Amniotic epithelial cell (primary cell): ENCODE data around the gene KLHL17.
"Not testable (repeated sequence)": the region's sequence is repeated elsewhere in the genome, so short reads cannot be mapped to it uniquely, and the experiment has no call there.

ENCODE experiments used
- DNase-seq: peaks from one replicate; pipeline ENCODE4 v3.0.0-alpha.2; 2010; ENCODE audit warnings: low read depth

The KLHL17 gene

GRCh38 chr1:969260-969855 is 9.0 kb downstream of the KLHL17 start:
- no peak for DNase-seq

- DNase-seq = no peak
Measured at GRCh38 chr1:970242-970972, 10.0 kb downstream of the KLHL17 start.

DNA sequence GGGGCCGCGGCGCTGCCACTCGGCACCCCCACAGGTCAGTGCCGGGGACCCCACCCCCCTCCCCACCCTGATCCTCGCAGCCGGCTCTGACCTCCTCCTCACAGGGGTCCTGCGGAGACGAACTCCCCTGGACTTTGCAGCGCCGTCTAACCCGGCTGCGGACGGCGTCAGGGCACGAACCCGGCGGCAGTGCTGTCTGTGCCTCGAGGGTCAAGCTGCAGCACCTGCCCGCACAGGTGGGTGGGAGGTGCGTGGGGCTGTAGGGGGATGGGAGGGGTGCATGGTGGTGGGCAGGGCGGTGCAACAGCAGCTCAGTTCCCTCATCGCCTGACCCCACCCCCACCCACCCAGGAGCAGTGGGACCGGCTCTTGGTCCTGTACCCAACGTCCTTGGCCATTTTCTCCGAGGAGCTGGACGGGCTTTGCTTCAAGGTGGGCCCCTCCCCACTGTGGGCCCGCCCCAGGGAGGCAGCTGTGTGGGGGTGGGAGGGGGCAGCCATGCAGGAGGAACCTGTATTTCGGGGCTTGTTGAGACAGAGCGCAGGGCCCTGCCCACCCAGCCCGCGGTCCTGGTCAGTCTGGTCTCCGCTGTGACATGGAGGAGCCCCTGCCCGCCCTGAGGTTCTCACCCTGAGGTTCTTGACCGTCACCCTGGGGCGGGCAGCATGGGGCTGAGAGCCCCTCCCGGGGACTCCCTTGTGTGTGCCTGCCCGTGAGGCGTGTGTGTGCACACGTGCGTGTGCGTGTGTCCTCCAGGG is 10.8 kb downstream of the KLHL17 start:
- no peak for DNase-seq

- no peak for DNase-seq
Measured at GRCh38 chr1:971751-972506, 11.5 kb downstream of the KLHL17 start.

- DNase-seq = no peak
Measured at GRCh38 chr1:972726-973458, 12.5 kb downstream of the KLHL17 start.

- DNase-seq = no peak
Measured at GRCh38 chr1:973459-974292, 13.3 kb downstream of the KLHL17 start.

DNA sequence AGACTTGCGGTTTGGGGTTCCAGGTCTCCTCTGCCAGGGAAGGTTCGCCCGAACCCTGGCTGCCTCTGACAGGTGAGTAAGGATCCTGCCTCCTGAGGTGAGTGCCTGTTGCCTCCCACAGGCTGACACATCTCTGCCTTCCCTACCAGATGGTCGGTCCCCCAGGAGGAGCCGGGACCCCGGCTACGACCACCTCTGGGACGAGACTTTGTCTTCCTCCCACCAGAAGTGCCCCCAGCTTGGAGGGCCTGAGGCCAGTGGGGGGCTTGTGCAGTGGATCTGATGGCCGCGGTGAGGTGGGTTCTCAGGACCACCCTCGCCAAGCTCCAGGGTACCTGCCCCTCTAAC is 13.9 kb downstream of the KLHL17 start:
- DNase-seq = no peak

DNA sequence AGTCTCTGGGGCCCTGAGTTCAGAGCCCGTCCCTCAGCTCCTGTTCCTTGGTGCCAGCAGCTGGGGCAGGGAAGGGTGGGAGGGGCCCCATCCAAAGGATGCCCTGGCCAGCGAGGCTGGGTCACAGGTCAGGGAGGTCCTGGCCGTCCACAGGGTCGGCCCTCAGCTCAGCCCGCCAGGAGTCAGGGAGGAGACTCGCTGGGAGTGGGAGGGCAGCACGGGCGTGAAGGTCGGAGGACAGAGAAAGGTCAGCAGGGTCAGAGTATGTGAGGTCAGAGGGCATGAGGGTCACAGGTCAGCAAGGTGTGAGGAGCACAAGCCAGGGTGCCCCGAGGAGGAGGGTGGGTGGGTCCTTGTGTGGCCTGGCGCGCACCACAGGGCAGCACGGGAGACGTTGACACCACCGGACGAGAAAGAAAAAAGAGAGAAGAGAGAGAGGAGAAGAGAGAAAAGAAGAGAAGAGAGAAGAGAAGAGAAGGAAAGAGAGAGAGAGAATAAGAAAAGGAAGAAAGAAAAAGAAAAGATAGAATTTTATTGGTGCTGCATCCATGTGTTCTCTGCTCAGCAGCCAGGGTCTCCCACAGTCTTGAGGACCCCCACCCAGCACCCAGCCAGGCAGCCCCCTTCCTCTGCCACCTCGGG is 14.4 kb downstream of the KLHL17 start:
- DNase-seq = no peak

DNA sequence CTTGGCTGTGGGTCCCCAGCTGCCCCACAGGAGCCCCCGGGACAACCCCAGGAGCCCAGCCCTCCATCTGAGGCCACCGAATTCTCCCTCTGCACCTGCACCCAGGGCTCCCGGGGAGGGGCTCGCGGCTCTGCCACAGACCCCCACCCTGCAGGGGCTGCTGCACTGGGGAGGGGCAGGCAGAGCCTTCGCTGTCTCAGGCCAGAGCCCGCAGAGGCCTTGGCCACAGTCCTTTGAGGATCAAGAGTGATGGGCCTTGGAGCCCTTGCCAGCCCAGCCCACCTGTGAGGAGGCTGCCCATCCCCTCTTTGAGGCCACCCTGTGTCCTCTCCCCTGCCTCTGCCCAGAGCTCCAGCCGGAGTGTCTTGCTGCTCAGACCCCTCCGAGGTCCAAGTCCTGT is 15.0 kb downstream of the KLHL17 start:
- no peak for DNase-seq

GRCh38 chr1:975896-976683 is 15.7 kb downstream of the KLHL17 start:
- peak; percentile 50 for DNase-seq

- DNase-seq = not testable (repeated sequence)
Measured at GRCh38 chr1:976791-977190, 16.4 kb downstream of the KLHL17 start.

GRCh38 chr1:978069-978834 is 17.9 kb downstream of the KLHL17 start:
- DNase-seq = no peak

- DNase-seq = no peak
Measured at GRCh38 chr1:978835-979743, 18.7 kb downstream of the KLHL17 start.

DNA sequence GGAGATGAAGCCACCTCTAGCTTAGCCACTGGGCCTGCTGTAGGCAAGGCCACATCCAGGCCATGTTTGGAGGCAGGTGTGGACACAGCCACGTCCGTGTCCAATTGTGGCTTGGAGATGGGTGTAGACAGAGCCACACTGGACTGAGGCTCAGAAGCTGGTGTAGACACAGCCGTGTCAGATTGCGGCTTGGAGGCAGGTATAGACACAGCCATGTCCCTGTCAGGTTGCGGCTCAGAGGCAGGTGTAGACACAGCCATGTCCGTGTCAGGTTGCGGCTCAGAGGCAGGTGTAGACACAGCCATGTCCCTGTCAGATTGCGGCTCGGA is 19.3 kb downstream of the KLHL17 start:
- DNase-seq = no peak

DNA sequence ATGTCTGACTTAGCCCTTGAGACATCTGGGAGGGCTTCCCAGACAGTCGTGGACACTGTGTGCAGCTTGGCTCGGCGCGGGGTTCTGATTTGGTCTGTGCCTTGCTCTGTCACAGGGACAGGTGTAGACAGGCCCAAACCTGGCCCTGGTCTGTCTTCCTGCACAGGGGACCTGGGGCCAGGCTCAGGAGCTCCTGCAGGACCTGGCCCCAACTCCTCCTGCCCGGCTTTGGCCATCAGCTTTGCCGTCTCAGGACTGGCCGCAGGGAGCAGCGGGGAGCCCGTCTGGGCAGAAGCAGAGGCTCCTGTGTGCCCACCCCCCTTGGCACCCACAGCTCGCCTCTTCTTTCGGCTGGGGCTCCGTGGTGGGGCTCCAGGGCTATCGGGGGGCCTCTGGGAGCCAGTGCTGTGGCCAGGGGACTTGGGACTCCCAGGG is 19.8 kb downstream of the KLHL17 start:
- no peak for DNase-seq

- DNase-seq = no peak
Measured at GRCh38 chr1:980602-981395, 20.4 kb downstream of the KLHL17 start.

DNA sequence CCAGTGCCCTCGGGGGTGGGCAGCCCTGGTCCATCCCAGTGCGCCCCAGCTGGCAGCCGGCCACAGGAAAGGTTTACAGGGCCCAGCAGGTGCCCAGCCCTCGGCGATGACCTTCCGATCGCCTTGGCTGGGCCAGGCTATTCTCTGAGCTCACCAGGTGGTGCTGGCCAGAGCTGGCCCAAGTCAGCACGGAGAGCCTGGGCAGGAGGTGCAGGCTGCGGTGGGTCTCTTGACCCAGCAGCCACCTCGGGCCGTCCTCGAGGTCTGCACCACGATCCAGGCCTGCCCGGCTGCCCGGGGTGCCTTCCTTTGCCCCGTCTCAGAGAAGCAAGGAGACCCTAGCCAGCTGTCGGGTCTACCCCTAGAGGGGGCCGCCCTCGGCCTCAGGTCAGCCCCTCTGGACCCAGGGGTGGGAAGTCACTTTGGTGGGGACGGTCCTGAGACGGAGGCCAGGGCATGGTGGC is 21.1 kb downstream of the KLHL17 start:
- no peak for DNase-seq
